Activated gamma-delta T cell treated with Interleukin-2 at 50 U/mL for 16 hours (primary cell): Measurements from ENCODE around the gene DPH5.
"Not testable (repeated sequence)": the region's sequence is repeated elsewhere in the genome, so short reads cannot be mapped to it uniquely, and the experiment has no call there.

ENCODE experiments used
- DNase-seq: peaks from one replicate; pipeline ENCODE4 v3.0.0-alpha.2; 2020

DPH5 gene

GRCh38 chr1:100982793-100983192 is 42.8 kb downstream of the DPH5 start:
- no peak for DNase-seq

- no peak for DNase-seq
Observed at GRCh38 chr1:100979631-100980030, 46.0 kb downstream of the DPH5 start.

GRCh38 chr1:100976936-100977335 is 48.6 kb downstream of the DPH5 start:
- no peak for DNase-seq

- DNase-seq, result no peak
Observed at GRCh38 chr1:100972185-100972584, 53.4 kb downstream of the DPH5 start.

GRCh38 chr1:100971021-100971420 is 54.6 kb downstream of the DPH5 start:
- DNase-seq, result no peak

GRCh38 chr1:100969327-100969726 is 56.3 kb downstream of the DPH5 start:
- DNase-seq, result no peak

- DNase-seq, result no peak
Observed at GRCh38 chr1:100968621-100969020, 57.0 kb downstream of the DPH5 start.

- no peak for DNase-seq
Observed at GRCh38 chr1:100960098-100960497, 65.5 kb downstream of the DPH5 start.

GRCh38 chr1:100959502-100960060 is 66.0 kb downstream of the DPH5 start:
- no peak for DNase-seq

GRCh38 chr1:100955322-100955721 is 70.3 kb downstream of the DPH5 start:
- no peak for DNase-seq

GRCh38 chr1:100953960-100954730 is 71.4 kb downstream of the DPH5 start:
- no peak for DNase-seq

- not testable (repeated sequence) for DNase-seq
Observed at GRCh38 chr1:100952970-100953369, 72.6 kb downstream of the DPH5 start.

- no peak for DNase-seq
Observed at GRCh38 chr1:100952104-100952745, 73.4 kb downstream of the DPH5 start.

GRCh38 chr1:100950781-100951180 is 74.8 kb downstream of the DPH5 start:
- no peak for DNase-seq

- no peak for DNase-seq
Observed at GRCh38 chr1:100950337-100950736, 75.2 kb downstream of the DPH5 start.

- DNase-seq, result peak; percentile 83
Observed at GRCh38 chr1:100949515-100950158, 75.9 kb downstream of the DPH5 start.

- not testable (repeated sequence) for DNase-seq
Observed at GRCh38 chr1:100948721-100949405, 76.7 kb downstream of the DPH5 start.

GRCh38 chr1:100947816-100948215 is 77.8 kb downstream of the DPH5 start:
- not testable (repeated sequence) for DNase-seq

GRCh38 chr1:100946064-100946463 is 79.5 kb downstream of the DPH5 start:
- not testable (repeated sequence) for DNase-seq

- DNase-seq, result no peak
Observed at GRCh38 chr1:100943533-100943932, 82.1 kb downstream of the DPH5 start.

GRCh38 chr1:100942304-100943046 is 83.1 kb downstream of the DPH5 start:
- no peak for DNase-seq

GRCh38 chr1:100941580-100942216 is 83.9 kb downstream of the DPH5 start:
- no peak for DNase-seq
